ENCODE results near the gene AJM1.

- TF ChIP-seq POLR2A (IDR thresholded peaks at IDR 0.05) (no peak), CTCF (IDR thresholded peaks at IDR 0.05) (no peak)
Observed at GRCh38 chr9:136826188-136826541, 16.1 kb upstream of the AJM1 start.
